Thyroid gland (tissue), 4 donors: ENCODE results near the gene STKLD1. TPM values are rescaled to one million over a fixed set of nuclear protein-coding genes. Genes with fewer than 3 reads are reported as not detected.

Source experiments
- DNase-seq, 2 donors: peaks; one replicate each; pipeline ENCODE4 v3.0.0-alpha.2; 2019
- H3K27ac ChIP-seq, 3 donors: fragments of 200-600 bp; sonication (generic); 1 replicate in 2 of 3; 2 replicates in 1 of 3; pipeline ENCODE4 v1.5.1; 2016 to 2019; ENCODE audit warnings: mild to moderate bottlenecking in 1 of 3, moderate library complexity in 1 of 3
- H3K27me3 ChIP-seq: fragments of 200-600 bp; sonication (generic); one replicate; pipeline ENCODE4 v1.5.1; 2019
- H3K36me3 ChIP-seq, 2 donors: fragments of 200-600 bp; sonication (generic); one replicate each; pipeline ENCODE4 v1.5.1; 2016 to 2019
- H3K4me1 ChIP-seq, 2 donors: fragments of 200-600 bp; sonication (generic); one replicate each; pipeline ENCODE4 v1.5.1; 2017 to 2019
- H3K4me3 ChIP-seq, 3 donors: fragments of 200-600 bp; sonication (generic); replicated peaks in 1 of 3; 1 replicate in 2 of 3; 2 replicates in 1 of 3; pipeline ENCODE4 v1.5.1; 2016; ENCODE audit warnings: mild to moderate bottlenecking in 1 of 3
- H3K9me3 ChIP-seq: fragments of 200-600 bp; sonication (generic); one replicate; pipeline ENCODE4 v1.5.1; 2017
- CTCF ChIP-seq, 6 experiments: fragments of 200-600 bp in 3 of 6; fragments of 450-650 bp in 3 of 6; sonication (generic) in 3 of 6; IDR thresholded peaks; one replicate each; pipeline ENCODE4 v1.5.1; 2016 to 2019; ENCODE audit warnings: antibody characterized with exemption in 6 of 6, mild to moderate bottlenecking in 2 of 6, inconsistent platforms in 1 of 6, moderate library complexity in 1 of 6
- POLR2A ChIP-seq, 2 donors: fragments of 450-650 bp; IDR thresholded peaks; one replicate each; pipeline ENCODE4 v1.6.1; 2017; ENCODE audit warnings: antibody characterized with exemption in 2 of 2, mild to moderate bottlenecking in 2 of 2, moderate library complexity in 1 of 2
- WGBS, 2 donors: methylation state at CpG; one replicate each; pipeline ENCODE4 v1.1.5; 2017; 5-methylcytosine and 5-hydroxymethylcytosine counted together
- intact Hi-C: fragments of 100-400 bp; cut with DNase I; formaldehyde crosslinking; loops from one replicate; pipeline ENCODE4 v1.15.1; 2023
- total RNA-seq, 4 donors: library from RNA; depleted of rRNA; stranded (reverse); fragments of >200 nt; gene quantifications; one replicate each; pipeline ENCODE4 v1.2.3, GENCODE V29; 2016

The STKLD1 gene
- total RNA-seq, 4 donors from 2014 or later = 1.6 to 2.2 TPM; not detected in 2

- WGBS, 2 donors = 0% methylated on average over 35 to 37 of the region's 64 CpGs
These were observed 28.0 kb upstream of the STKLD1 start, which contains the start of the genes MED22 and RPL7A for GRCh38 chr9:133347985-133348717. Gene MED22, minus strand, starts transcription at chr9:133348131. Its CDS starts 1,469 bp downstream, at chr9:133346662. Gene RPL7A, plus strand, starts transcription at chr9:133348218. Its CDS starts 26 bp downstream, at chr9:133348244.

GRCh38 chr9:133348718-133349573 is 27.2 kb upstream of the STKLD1 start:
- 18% methylated on average over 20 to 22 of the region's 25 CpGs for WGBS, 2 donors
- TF ChIP-seq POLR2A (IDR thresholded peaks at IDR 0.05) (no peak), CTCF (IDR thresholded peaks at IDR 0.05) (no peak)
- intact Hi-C loops = no loop called here
- Histone ChIP-seq H3K4me1 (peaks cover 16 to 22% of the 10 kb centered on the region in 2 donors), H3K9me3 (no peaks in the 10 kb centered on the region), H3K4me3 (peak overlapping the region; percentile 81 to 98 (median 87)), H3K27me3 (no peaks in the 10 kb centered on the region), H3K27ac (peak overlapping the region; percentile 77 to 91 (median 88)), H3K36me3 (peaks cover 42 to 49% of the 10 kb centered on the region in 2 donors)
- DNase-seq = no peak

More at GRCh38 chr9:133347985-133348717, 28.0 kb upstream of the STKLD1 start, which contains the start of the genes MED22 and RPL7A:
- Histone ChIP-seq H3K27ac (peak within 1 kb of the TSS; percentile 77 to 91 (median 88)), H3K9me3 (no peaks in the 10 kb centered on the region), H3K27me3 (no peaks in the 10 kb centered on the region), H3K4me1 (peaks cover 16 to 22% of the 10 kb centered on the region in 2 donors), H3K4me3 (peak within 1 kb of the TSS; percentile 81 to 98 (median 87)), H3K36me3 (peaks cover 50 to 57% of the 10 kb centered on the region in 2 donors)
- intact Hi-C loops = no loop called here
- peak; percentile 94 to 95 for DNase-seq
- TF ChIP-seq CTCF (IDR thresholded peaks at IDR 0.05) = peak in 1 of 6 experiments; percentile 24
- TF ChIP-seq POLR2A (IDR thresholded peaks at IDR 0.05) = peak in 1 of 2 donors; percentile 84

GRCh38 chr9:133349965-133350616 is 26.1 kb upstream of the STKLD1 start:
- intact Hi-C loops = loop anchor here (10.0 kb wide), 2 partner anchors 135 to 315 kb away; partner anchors contain the start of gene GTF3C5
- Histone ChIP-seq H3K4me3 (no peak overlapping the region), H3K36me3 (peaks cover 35 to 38% of the 10 kb centered on the region in 2 donors), H3K27ac (no peak overlapping the region), H3K27me3 (no peaks in the 10 kb centered on the region), H3K4me1 (peaks cover 16 to 24% of the 10 kb centered on the region in 2 donors), H3K9me3 (no peaks in the 10 kb centered on the region)
- no peak for TF ChIP-seq POLR2A (IDR thresholded peaks at IDR 0.05)
- TF ChIP-seq CTCF (IDR thresholded peaks at IDR 0.05) = no peak
- 81 to 85% methylated on average over 15 of the region's 15 CpGs for WGBS, 2 donors
- no peak for DNase-seq

- Histone ChIP-seq H3K27ac (no peak overlapping the region), H3K4me3 (no peak overlapping the region), H3K9me3 (no peaks in the 10 kb centered on the region), H3K4me1 (peaks cover 22 to 28% of the 10 kb centered on the region in 2 donors), H3K27me3 (no peaks in the 10 kb centered on the region), H3K36me3 (peaks cover 29 to 32% of the 10 kb centered on the region in 2 donors)
- DNase-seq = no peak
- TF ChIP-seq POLR2A (IDR thresholded peaks at IDR 0.05) (no peak), CTCF (IDR thresholded peaks at IDR 0.05) (no peak)
- intact Hi-C loops = loop anchor here (10.0 kb wide), 2 partner anchors 133 to 317 kb away; partner anchors contain the start of gene GTF3C5
- WGBS, 2 donors = 96 to 97% methylated on average over 3 of the region's 3 CpGs
These were observed 24.6 kb upstream of the STKLD1 start for GRCh38 chr9:133351526-133351907.
